ENCODE data around the gene GNB1L.

The GNB1L gene

GRCh38 chr22:19789828-19790227 lies 64.8 kb downstream of the GNB1L start (continued):
- TF ChIP-seq TOX (CRISPR knock-in tag; IDR thresholded peaks at IDR 0.05; ENCODE audit: borderline replicate concordance) (no peak), TCF4 (CRISPR knock-in tag; IDR thresholded peaks at IDR 0.05; ENCODE audit: borderline replicate concordance) (no peak), CSDC2 (CRISPR knock-in tag; IDR thresholded peaks at IDR 0.05) (no peak)

DNA sequence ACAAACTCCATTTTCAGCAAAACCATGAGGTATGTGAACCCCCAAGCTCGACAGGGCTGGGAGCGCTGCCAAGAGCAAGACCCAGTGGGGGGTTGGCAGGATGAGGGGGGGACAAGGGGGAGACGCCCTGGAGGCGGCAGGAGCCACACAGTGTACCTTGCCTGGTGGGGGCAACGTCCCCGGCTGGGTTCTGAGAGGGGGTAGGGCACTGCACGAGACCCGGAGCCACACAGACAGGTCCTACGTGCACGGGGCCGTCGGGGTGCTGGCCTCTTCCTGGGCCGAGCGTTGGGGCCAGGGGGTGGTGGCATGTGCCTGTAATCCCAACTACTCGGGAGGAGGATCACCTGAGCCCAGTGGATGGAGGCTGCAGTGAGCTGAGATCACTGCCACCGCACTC lies 65.3 kb downstream of the GNB1L start:
- ATAC-seq = no peak

DNA sequence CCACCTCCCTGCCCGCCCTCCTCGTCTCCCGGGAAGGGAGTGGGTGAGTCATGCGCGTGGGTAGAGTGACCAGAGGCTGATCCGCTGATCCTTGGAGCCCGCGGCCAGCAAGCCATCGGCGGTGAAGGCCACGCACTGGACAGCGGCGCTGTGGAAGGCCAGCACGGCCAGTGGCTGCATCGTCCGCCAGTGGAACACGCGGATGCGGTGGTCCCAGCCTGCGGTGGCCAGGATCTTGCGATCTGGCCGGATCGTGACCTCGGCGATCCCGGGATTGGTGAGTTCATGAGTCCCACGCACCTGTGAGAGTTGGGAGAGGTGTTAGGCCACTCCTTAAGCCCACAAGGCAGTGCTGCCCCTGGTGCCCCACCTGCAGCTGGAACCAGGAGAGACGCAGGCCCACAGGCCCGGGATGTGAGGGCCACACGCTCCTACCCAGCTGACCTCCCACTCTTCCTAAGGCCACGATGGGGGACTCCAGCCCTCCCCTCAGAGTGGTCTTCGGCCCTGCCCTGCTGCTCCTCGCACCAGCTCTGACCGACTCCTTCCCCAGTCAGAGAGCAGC lies 65.9 kb downstream of the GNB1L start:
- TF ChIP-seq, protein P1, sequence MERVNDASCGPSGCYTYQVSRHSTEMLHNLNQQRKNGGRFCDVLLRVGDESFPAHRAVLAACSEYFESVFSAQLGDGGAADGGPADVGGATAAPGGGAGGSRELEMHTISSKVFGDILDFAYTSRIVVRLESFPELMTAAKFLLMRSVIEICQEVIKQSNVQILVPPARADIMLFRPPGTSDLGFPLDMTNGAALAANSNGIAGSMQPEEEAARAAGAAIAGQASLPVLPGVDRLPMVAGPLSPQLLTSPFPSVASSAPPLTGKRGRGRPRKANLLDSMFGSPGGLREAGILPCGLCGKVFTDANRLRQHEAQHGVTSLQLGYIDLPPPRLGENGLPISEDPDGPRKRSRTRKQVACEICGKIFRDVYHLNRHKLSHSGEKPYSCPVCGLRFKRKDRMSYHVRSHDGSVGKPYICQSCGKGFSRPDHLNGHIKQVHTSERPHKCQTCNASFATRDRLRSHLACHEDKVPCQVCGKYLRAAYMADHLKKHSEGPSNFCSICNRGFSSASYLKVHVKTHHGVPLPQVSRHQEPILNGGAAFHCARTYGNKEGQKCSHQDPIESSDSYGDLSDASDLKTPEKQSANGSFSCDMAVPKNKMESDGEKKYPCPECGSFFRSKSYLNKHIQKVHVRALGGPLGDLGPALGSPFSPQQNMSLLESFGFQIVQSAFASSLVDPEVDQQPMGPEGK (CRISPR knock-in tag; IDR thresholded peaks at IDR 0.05; ENCODE audit: borderline replicate concordance) = no peak

More for the DNA sequence above, 65.3 kb downstream of the GNB1L start:
- TF ChIP-seq ZNF565 (CRISPR knock-in tag; conservative IDR thresholded peaks at IDR 0.05; ENCODE audit: low read depth) (no peak), TCF4 (CRISPR knock-in tag; IDR thresholded peaks at IDR 0.05; ENCODE audit: borderline replicate concordance) (no peak), GLIS3 (CRISPR knock-in tag; IDR thresholded peaks at IDR 0.05) (no peak), SNAI2 (CRISPR knock-in tag; IDR thresholded peaks at IDR 0.05) (no peak), ZFP30 (CRISPR knock-in tag; IDR thresholded peaks at IDR 0.05) (no peak), ESRRG (CRISPR knock-in tag; IDR thresholded peaks at IDR 0.05) (no peak), ISL1 (CRISPR knock-in tag; IDR thresholded peaks at IDR 0.05) (no peak), CREB5 (CRISPR knock-in tag; IDR thresholded peaks at IDR 0.05; ENCODE audit: low read depth) (no peak), ZFP3 (CRISPR knock-in tag; IDR thresholded peaks at IDR 0.05) (no peak), ZNF8 (CRISPR knock-in tag; IDR thresholded peaks at IDR 0.05) (no peak), PPARA (CRISPR knock-in tag; IDR thresholded peaks at IDR 0.05; ENCODE audit: borderline replicate concordance) (no peak)

DNA sequence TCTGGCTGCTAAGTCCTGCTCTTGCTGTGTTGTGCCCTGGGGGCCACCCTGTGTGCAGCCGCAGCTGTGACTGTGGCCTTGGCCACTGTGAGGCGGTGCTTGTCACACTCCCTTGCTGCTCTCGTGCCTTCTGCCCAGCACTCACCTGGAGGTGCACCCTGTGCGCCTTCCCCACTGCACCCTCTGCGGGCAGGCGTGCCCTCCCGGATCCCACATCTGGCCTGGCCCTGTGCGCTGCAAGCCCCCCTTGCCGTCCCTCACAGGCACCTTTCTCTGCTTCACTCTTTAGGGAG lies 66.9 kb downstream of the GNB1L start:
- TF ChIP-seq TSHZ2 (CRISPR knock-in tag; IDR thresholded peaks at IDR 0.05) (no peak), RARB (CRISPR knock-in tag; IDR thresholded peaks at IDR 0.05) (no peak), SNAI2 (CRISPR knock-in tag; IDR thresholded peaks at IDR 0.05) (no peak), GLIS3 (CRISPR knock-in tag; IDR thresholded peaks at IDR 0.05) (no peak), ISL1 (CRISPR knock-in tag; IDR thresholded peaks at IDR 0.05) (no peak), POU6F1 (CRISPR knock-in tag; IDR thresholded peaks at IDR 0.05; ENCODE audit: borderline replicate concordance, low read depth) (no peak), ZFP30 (CRISPR knock-in tag; IDR thresholded peaks at IDR 0.05) (no peak), TCF4 (CRISPR knock-in tag; IDR thresholded peaks at IDR 0.05; ENCODE audit: borderline replicate concordance) (no peak), PPARA (CRISPR knock-in tag; IDR thresholded peaks at IDR 0.05; ENCODE audit: borderline replicate concordance) (no peak)
- TF ChIP-seq, protein P1 (CRISPR knock-in tag; IDR thresholded peaks at IDR 0.05; ENCODE audit: borderline replicate concordance) = no peak
- TF ChIP-seq, protein P2, sequence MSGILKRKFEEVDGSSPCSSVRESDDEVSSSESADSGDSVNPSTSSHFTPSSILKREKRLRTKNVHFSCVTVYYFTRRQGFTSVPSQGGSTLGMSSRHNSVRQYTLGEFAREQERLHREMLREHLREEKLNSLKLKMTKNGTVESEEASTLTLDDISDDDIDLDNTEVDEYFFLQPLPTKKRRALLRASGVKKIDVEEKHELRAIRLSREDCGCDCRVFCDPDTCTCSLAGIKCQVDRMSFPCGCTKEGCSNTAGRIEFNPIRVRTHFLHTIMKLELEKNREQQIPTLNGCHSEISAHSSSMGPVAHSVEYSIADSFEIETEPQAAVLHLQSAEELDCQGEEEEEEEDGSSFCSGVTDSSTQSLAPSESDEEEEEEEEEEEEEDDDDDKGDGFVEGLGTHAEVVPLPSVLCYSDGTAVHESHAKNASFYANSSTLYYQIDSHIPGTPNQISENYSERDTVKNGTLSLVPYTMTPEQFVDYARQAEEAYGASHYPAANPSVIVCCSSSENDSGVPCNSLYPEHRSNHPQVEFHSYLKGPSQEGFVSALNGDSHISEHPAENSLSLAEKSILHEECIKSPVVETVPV (CRISPR knock-in tag; IDR thresholded peaks at IDR 0.05) = no peak
- no peak; the same call in 2 of the 3 replicates for ATAC-seq

More for the DNA sequence above, 65.9 kb downstream of the GNB1L start:
- ATAC-seq = no peak

All from SK-N-SH treated with all-trans-retinoic acid at 6 μM for 48 hours (cell line).